ENCODE results near the gene SYT8. TPM values are rescaled to one million over a fixed set of nuclear protein-coding genes. Genes with fewer than 3 reads are reported as not detected.

The SYT8 gene
- total and polyA plus RNA-seq, 10 donors = 0.83 TPM; not detected in 9

GRCh38 chr11:1822648-1823375 lies 12.0 kb upstream of the SYT8 start:
- H3K27ac ChIP-seq = no peak overlapping the region
- no peak for DNase-seq
- H3K27me3 ChIP-seq (replicated peaks in 1 of 7) = peaks cover 0 to 9% (median 0%) of the 10 kb centered on the region in 7 donors
- H3K36me3 ChIP-seq = no peaks in the 10 kb centered on the region
- TF ChIP-seq CTCF (IDR thresholded peaks at IDR 0.05 in 8 of 11, conservative IDR thresholded peaks at IDR 0.05 in 3 of 11) (no peak), POLR2AphosphoS5 (IDR thresholded peaks at IDR 0.05) (no peak), POLR2A (IDR thresholded peaks at IDR 0.05) (no peak)
- intact Hi-C loops (cut with DNase I; ENCODE audit: low total_unique reads) = no loop called here
- WGBS, 5 donors = 79 to 97% (median 89%) methylated on average over 6 to 8 of the region's 8 CpGs
- H3K4me3 ChIP-seq = no peak overlapping the region
- H3K4me1 ChIP-seq = peaks cover 0 to 31% (median 12%) of the 10 kb centered on the region in 6 donors
- H3K9me3 ChIP-seq = peaks cover 0 to 21% (median 16%) of the 10 kb centered on the region in 8 donors

- H3K27ac ChIP-seq = no peak overlapping the region
- H3K36me3 ChIP-seq = no peaks in the 10 kb centered on the region
- H3K4me3 ChIP-seq = no peak overlapping the region
- H3K27me3 ChIP-seq (replicated peaks in 1 of 7) = peaks cover 0 to 14% (median 0%) of the 10 kb centered on the region in 7 donors
- TF ChIP-seq POLR2A (IDR thresholded peaks at IDR 0.05) (no peak), POLR2AphosphoS5 (IDR thresholded peaks at IDR 0.05) (no peak), CTCF (IDR thresholded peaks at IDR 0.05 in 8 of 11, conservative IDR thresholded peaks at IDR 0.05 in 3 of 11) (no peak)
- H3K9me3 ChIP-seq = peaks cover 0 to 13% (median 8%) of the 10 kb centered on the region in 8 donors
- DNase-seq = no peak
- H3K4me1 ChIP-seq = peaks cover 0 to 37% (median 12%) of the 10 kb centered on the region in 6 donors
- WGBS, 5 donors = 91 to 97% (median 91%) methylated on average over 11 to 19 of the region's 19 CpGs
- intact Hi-C loops (cut with DNase I; ENCODE audit: low total_unique reads) = no loop called here
These were observed 11.2 kb upstream of the SYT8 start for GRCh38 chr11:1823376-1824220.

DNA sequence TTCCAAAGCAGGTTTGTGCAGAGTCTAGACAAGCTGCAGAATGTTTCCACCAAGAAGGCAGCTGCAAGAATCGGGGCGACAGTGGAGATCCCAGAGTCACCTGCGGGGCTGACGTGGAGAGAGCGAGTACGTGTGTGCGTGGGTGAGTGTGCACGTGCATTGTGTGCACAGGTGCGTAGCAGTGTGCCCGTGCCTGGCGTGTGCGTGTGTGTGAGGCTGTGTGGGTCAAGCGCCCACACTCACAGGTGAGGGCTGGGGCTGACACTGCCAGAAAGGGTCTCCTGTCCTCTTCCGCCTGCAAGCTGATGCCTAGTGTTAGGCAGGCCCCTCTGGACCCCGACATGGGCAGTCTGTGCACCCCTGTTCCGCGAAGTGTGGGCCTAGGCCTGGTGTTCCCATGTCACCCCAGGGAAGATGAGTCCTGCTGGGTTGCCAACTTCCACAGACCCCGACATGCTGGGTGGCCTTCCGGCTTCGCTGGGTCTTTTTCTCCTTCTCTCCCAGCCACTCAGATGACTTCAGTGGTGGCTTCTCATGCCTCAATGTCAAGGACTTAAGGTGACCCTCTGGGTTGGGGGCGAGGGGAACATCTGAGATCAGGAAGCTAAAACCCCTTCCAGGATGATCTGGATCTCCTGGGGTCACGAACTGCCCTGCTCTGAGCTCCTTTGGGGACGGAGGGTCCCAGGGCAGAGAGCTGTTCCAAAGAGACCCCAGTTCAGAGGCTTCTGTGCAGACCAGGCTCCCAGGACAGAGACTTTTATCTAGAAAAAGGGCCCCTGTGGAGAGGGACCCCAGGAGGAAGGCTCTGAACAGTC lies 10.4 kb upstream of the SYT8 start:
- Histone ChIP-seq H3K27me3 (replicated peaks in 1 of 7) (peaks cover 0 to 22% (median 0%) of the 10 kb centered on the region in 7 donors), H3K9me3 (peaks cover 0 to 5% (median 0%) of the 10 kb centered on the region in 8 donors), H3K4me3 (no peak overlapping the region), H3K36me3 (no peaks in the 10 kb centered on the region), H3K27ac (peak overlapping the region in 3 of 8 donors; percentile 63 to 76 (median 75)), H3K4me1 (peaks cover 0 to 37% (median 12%) of the 10 kb centered on the region in 6 donors)
- TF ChIP-seq CTCF (IDR thresholded peaks at IDR 0.05 in 8 of 11, conservative IDR thresholded peaks at IDR 0.05 in 3 of 11) (no peak), POLR2AphosphoS5 (IDR thresholded peaks at IDR 0.05) (no peak), POLR2A (IDR thresholded peaks at IDR 0.05) (no peak)
- intact Hi-C loops (cut with DNase I; ENCODE audit: low total_unique reads) = no loop called here
- 82 to 96% (median 92%) methylated on average over 8 to 23 of the region's 23 CpGs for WGBS, 5 donors
- no peak for DNase-seq
